ENCODE data around the gene CLNK. TPM values are rescaled to one million over a fixed set of nuclear protein-coding genes. Genes with fewer than 3 reads are reported as not detected.

CLNK gene
- total RNA-seq, 5 donors from 2014 or later (not counting 1 experiment from before 2014, with no cell fraction given), result 0.07 to 0.39 (median 0.20) TPM

DNA sequence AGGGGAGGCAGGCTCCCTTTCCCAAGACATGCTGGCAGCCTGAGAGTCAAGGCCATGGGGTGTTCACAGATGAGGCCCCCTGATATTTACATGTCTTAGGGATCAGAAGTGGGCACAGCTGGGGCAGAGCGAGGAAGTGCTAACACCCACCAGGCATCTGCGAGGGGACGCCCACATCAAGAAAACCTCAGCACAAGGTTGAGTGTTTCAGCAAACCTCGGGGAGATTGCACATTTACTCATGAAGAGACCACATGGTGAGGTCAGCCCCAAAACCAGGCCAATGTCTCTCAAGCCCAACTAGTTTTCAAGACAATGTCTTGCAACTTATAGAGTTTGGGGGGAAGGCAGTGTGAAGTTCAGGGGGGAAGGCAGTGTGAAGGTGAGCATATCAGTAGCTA lies 55.2 kb downstream of the CLNK start:
- Histone ChIP-seq H3K36me3 (ENCODE audit: control insufficient read depth in 2 of 2, extremely low read depth in 1 of 2, insufficient read depth in 1 of 2, low read length in 1 of 2) (no peaks in the 10 kb centered on the region), H3K4me3 (ENCODE audit: control insufficient read depth in 1 of 2, extremely low read depth in 1 of 2, low read length in 1 of 2) (no peak overlapping the region), H3K27ac (ENCODE audit: low read length) (no peak overlapping the region), H3K27me3 (replicated peaks in 1 of 2; ENCODE audit: control insufficient read depth in 2 of 2, extremely low read depth in 1 of 2, insufficient read depth in 2 of 2, low read length in 1 of 2) (no peaks in the 10 kb centered on the region), H3K9me3 (no peaks in the 10 kb centered on the region), H3K4me1 (ENCODE audit: control insufficient read depth in 1 of 2, extremely low read depth in 1 of 2, insufficient read depth in 2 of 2, low read length in 2 of 2) (peaks cover 0 to 3% of the 10 kb centered on the region in 2 experiments)
- POLR2A ChIA-PET, result no interaction called here
- no peaks in the 10 kb centered on the region for H3K9me3 Mint-ChIP-seq
- CTCF ChIA-PET, result no interaction called here
- no peaks in the 10 kb centered on the region for H3K36me3 Mint-ChIP-seq
- 15% methylated on average over 4 of the region's 4 CpGs for WGBS (ENCODE audit: insufficient coverage)
- peaks cover 3 to 13% (median 5%) of the 10 kb centered on the region in 3 donors for H3K4me1 Mint-ChIP-seq
- no peak overlapping the region for H3K4me3 Mint-ChIP-seq
- H3K27ac Mint-ChIP-seq, result no peak overlapping the region
- no peak for ATAC-seq (replicated peaks in 1 of 4)
- DNase-seq, result peak in 1 of 35 experiments; percentile 2
- no peaks in the 10 kb centered on the region for H3K27me3 Mint-ChIP-seq

DNA sequence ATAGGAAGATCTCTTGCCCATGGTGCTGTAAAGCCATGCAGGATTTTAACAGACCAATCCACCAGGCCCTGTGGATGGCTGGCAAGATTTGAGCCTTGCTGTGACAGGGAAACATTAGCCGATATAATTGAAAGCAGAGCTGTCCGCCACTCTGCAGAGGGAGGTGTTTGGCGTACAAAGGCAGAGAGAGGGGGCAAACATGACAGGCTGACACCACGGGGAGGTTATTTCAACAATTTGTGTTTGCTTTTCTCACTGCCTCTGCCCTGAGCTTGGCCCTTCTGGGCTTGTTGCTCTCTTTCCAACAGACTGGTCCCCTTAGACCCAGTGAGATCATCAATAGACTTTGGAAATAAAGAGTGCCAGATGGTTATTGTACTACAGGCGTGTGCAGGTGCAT lies 59.4 kb downstream of the CLNK start:
- H3K27ac Mint-ChIP-seq, result no peak overlapping the region
- no peak for ATAC-seq (replicated peaks in 1 of 4)
- Histone ChIP-seq H3K36me3 (ENCODE audit: control insufficient read depth in 2 of 2, extremely low read depth in 1 of 2, insufficient read depth in 1 of 2, low read length in 1 of 2) (no peaks in the 10 kb centered on the region), H3K27ac (ENCODE audit: low read length) (no peak overlapping the region), H3K4me1 (ENCODE audit: control insufficient read depth in 1 of 2, extremely low read depth in 1 of 2, insufficient read depth in 2 of 2, low read length in 2 of 2) (peaks cover 0 to 3% of the 10 kb centered on the region in 2 experiments), H3K9me3 (no peaks in the 10 kb centered on the region), H3K4me3 (ENCODE audit: control insufficient read depth in 1 of 2, extremely low read depth in 1 of 2, low read length in 1 of 2) (no peak overlapping the region), H3K27me3 (replicated peaks in 1 of 2; ENCODE audit: control insufficient read depth in 2 of 2, extremely low read depth in 1 of 2, insufficient read depth in 2 of 2, low read length in 1 of 2) (no peaks in the 10 kb centered on the region)
- H3K9me3 Mint-ChIP-seq, result no peaks in the 10 kb centered on the region
- no peak for DNase-seq
- H3K27me3 Mint-ChIP-seq, result no peaks in the 10 kb centered on the region
- CTCF ChIA-PET, result no interaction called here
- no peak overlapping the region for H3K4me3 Mint-ChIP-seq
- H3K36me3 Mint-ChIP-seq, result no peaks in the 10 kb centered on the region
- POLR2A ChIA-PET, result no interaction called here
- H3K4me1 Mint-ChIP-seq, result peaks cover 3 to 13% (median 5%) of the 10 kb centered on the region in 3 donors
- whole genome bisulfite sequencing (ENCODE audit: insufficient coverage), result 60% methylated on average over 5 of the region's 5 CpGs

DNA sequence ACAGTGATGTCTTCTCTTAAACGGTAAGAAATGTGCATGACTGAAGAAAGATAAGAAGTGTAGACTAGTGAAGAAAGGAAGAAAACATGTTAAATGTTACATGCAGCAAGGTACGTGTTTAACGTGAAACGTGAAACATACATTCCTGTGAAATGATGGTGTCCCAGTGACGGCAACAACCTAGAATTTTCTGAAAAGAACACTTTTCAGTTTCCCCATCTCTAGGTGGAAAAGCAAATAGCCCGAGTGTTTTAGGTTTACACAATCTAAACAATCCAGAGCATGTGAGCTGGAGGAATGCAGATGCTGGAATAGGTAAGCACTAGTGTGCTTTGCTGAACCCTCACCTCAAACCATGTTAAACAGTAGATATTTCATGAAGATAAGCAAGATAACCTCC lies 60.7 kb downstream of the CLNK start:
- Histone ChIP-seq H3K9me3 (no peaks in the 10 kb centered on the region), H3K27me3 (replicated peaks in 1 of 2; ENCODE audit: control insufficient read depth in 2 of 2, extremely low read depth in 1 of 2, insufficient read depth in 2 of 2, low read length in 1 of 2) (no peaks in the 10 kb centered on the region), H3K4me1 (ENCODE audit: control insufficient read depth in 1 of 2, extremely low read depth in 1 of 2, insufficient read depth in 2 of 2, low read length in 2 of 2) (no peaks in the 10 kb centered on the region), H3K36me3 (ENCODE audit: control insufficient read depth in 2 of 2, extremely low read depth in 1 of 2, insufficient read depth in 1 of 2, low read length in 1 of 2) (no peaks in the 10 kb centered on the region), H3K4me3 (ENCODE audit: control insufficient read depth in 1 of 2, extremely low read depth in 1 of 2, low read length in 1 of 2) (no peak overlapping the region), H3K27ac (ENCODE audit: low read length) (no peak overlapping the region)
- ChIA-PET CTCF (no interaction called here), POLR2A (no interaction called here)
- DNase-seq, result no peak
- H3K9me3 Mint-ChIP-seq, result no peaks in the 10 kb centered on the region
- ATAC-seq (replicated peaks in 1 of 4), result no peak
- H3K27me3 Mint-ChIP-seq, result no peaks in the 10 kb centered on the region
- H3K4me3 Mint-ChIP-seq, result no peak overlapping the region
- H3K27ac Mint-ChIP-seq, result no peak overlapping the region
- H3K36me3 Mint-ChIP-seq, result no peaks in the 10 kb centered on the region
- peaks cover 0 to 7% (median 3%) of the 10 kb centered on the region in 3 donors for H3K4me1 Mint-ChIP-seq
- 58% methylated on average over 2 of the region's 6 CpGs for WGBS (ENCODE audit: insufficient coverage)

DNA sequence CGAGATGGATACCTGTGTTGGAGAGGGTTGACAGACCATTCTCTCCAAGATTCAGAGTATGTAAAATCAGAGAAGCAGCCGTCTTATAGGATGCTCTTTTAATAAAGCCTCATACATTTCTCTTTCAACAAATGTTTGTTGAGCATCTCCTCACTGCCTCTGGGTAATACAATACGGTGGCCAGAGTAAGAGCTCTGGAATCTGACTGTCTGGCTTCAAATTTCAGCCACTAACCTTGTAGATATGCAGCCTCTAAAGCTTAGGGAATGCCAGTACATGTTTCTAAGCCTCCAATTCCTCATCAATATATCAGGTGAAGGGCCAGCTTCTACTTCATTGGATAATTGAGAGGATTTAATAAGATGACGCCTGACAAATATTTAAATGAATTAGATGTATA lies 61.3 kb downstream of the CLNK start:
- H3K4me3 ChIP-seq (ENCODE audit: control insufficient read depth in 1 of 2, extremely low read depth in 1 of 2, low read length in 1 of 2), result no peak overlapping the region
- Mint-ChIP-seq H3K4me1 (peaks cover 0 to 7% (median 3%) of the 10 kb centered on the region in 3 donors), H3K4me3 (no peak overlapping the region), H3K27me3 (no peaks in the 10 kb centered on the region), H3K27ac (no peak overlapping the region), H3K9me3 (no peaks in the 10 kb centered on the region), H3K36me3 (no peaks in the 10 kb centered on the region)
- no peaks in the 10 kb centered on the region for H3K4me1 ChIP-seq (ENCODE audit: control insufficient read depth in 1 of 2, extremely low read depth in 1 of 2, insufficient read depth in 2 of 2, low read length in 2 of 2)
- WGBS (ENCODE audit: insufficient coverage), result no CpG with 5 or more reads among the region's 4 CpGs
- ATAC-seq (replicated peaks in 1 of 4) (no peak), DNase-seq (no peak)
- no peaks in the 10 kb centered on the region for H3K27me3 ChIP-seq (replicated peaks in 1 of 2; ENCODE audit: control insufficient read depth in 2 of 2, extremely low read depth in 1 of 2, insufficient read depth in 2 of 2, low read length in 1 of 2)
- no peak overlapping the region for H3K27ac ChIP-seq (ENCODE audit: low read length)
- H3K36me3 ChIP-seq (ENCODE audit: control insufficient read depth in 2 of 2, extremely low read depth in 1 of 2, insufficient read depth in 1 of 2, low read length in 1 of 2), result no peaks in the 10 kb centered on the region
- no peaks in the 10 kb centered on the region for H3K9me3 ChIP-seq
- CTCF ChIA-PET, result no interaction called here
- POLR2A ChIA-PET, result no interaction called here

DNA sequence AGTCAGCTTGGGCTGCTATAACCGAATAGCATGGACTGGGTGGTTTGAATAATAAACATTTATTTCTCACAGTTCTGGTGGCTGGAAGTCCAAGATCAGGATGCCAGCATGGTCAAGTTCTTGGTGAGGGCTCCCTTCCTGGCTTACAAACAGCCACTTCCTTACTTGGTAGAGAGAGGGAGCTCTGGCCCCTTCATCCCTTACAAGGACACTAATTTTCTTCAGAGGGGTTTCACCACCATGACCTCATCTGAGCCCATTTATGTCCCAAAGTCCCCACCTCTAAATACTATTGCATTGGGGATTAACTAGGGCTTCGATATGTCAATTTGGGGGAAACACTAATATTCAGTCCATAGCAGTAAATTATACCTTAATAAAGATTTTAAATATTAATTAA lies 61.8 kb downstream of the CLNK start:
- no peak for ATAC-seq (replicated peaks in 1 of 4)
- H3K4me3 Mint-ChIP-seq, result no peak overlapping the region
- H3K9me3 ChIP-seq, result no peaks in the 10 kb centered on the region
- no peaks in the 10 kb centered on the region for H3K36me3 ChIP-seq (ENCODE audit: control insufficient read depth in 2 of 2, extremely low read depth in 1 of 2, insufficient read depth in 1 of 2, low read length in 1 of 2)
- no peaks in the 10 kb centered on the region for H3K27me3 ChIP-seq (replicated peaks in 1 of 2; ENCODE audit: control insufficient read depth in 2 of 2, extremely low read depth in 1 of 2, insufficient read depth in 2 of 2, low read length in 1 of 2)
- no peaks in the 10 kb centered on the region for H3K4me1 ChIP-seq (ENCODE audit: control insufficient read depth in 1 of 2, extremely low read depth in 1 of 2, insufficient read depth in 2 of 2, low read length in 2 of 2)
- H3K36me3 Mint-ChIP-seq, result no peaks in the 10 kb centered on the region
- no peak overlapping the region for H3K27ac Mint-ChIP-seq
- POLR2A ChIA-PET, result no interaction called here
- peak in 1 of 35 experiments; percentile 23 for DNase-seq
- no peak overlapping the region for H3K27ac ChIP-seq (ENCODE audit: low read length)
- no peaks in the 10 kb centered on the region for H3K27me3 Mint-ChIP-seq
- WGBS (ENCODE audit: insufficient coverage), result no CpG with 5 or more reads among the region's 2 CpGs
- no peak overlapping the region for H3K4me3 ChIP-seq (ENCODE audit: control insufficient read depth in 1 of 2, extremely low read depth in 1 of 2, low read length in 1 of 2)
- no peaks in the 10 kb centered on the region for H3K9me3 Mint-ChIP-seq
- peaks cover 0 to 7% (median 3%) of the 10 kb centered on the region in 3 donors for H3K4me1 Mint-ChIP-seq
- CTCF ChIA-PET, result no interaction called here

DNA sequence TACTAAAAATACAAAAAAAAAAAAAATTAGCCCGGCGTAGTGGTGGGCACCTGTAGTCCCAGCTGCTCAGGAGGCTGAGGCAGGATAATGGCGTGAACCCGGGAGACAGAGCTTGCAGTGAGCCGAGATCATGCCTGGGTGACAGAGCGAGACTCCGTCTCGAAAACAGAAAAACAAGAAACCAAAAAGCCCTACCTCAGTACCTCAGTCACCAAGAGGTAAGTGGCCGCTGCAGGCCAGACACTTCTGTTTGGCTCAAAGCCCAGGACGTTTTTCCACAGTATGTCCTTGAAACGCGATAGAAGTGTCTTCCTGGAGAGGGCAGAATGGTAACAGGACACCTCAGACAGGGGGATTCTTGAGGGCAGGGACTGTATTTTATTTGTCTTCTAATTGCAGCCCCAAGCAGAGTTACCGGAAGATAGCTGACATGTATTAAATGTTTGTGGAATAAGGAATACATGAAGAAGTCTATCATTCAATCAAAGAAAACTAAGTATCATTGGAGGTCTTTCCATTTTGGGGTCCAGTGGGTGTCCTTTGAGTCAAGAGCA lies 63.6 kb downstream of the CLNK start:
- CTCF ChIA-PET, result interaction anchor here in 1 of 2 donors (0.7 kb wide), 1 partner anchor 11 kb away, joined by 3 read pairs; no protein-coding TSS in a partner anchor

DNA sequence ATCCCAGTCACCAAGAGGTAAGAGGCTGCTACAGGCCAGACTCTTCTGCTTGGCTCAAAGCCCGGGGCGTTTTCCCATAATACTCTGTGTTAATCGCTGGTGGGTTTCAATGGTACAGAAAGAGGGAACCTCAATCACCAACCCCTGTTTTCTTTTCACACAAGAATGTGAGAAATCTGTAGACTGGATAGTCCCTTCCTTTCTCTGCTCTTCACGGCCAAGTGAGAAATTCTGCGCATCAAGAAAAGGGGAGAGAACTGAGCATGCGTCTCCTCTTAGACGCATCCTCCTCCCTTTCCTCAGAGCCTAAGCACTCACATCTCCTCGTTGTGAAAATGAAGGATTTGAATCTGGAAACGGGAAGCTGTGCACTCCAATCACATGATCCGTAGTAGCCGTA lies 64.7 kb downstream of the CLNK start:
- Mint-ChIP-seq H3K36me3 (no peaks in the 10 kb centered on the region), H3K9me3 (no peaks in the 10 kb centered on the region), H3K4me1 (no peaks in the 10 kb centered on the region), H3K27ac (no peak overlapping the region), H3K27me3 (peaks cover 3% of the 10 kb centered on the region in 2 donors), H3K4me3 (no peak overlapping the region)
- no peaks in the 10 kb centered on the region for H3K27me3 ChIP-seq (replicated peaks in 1 of 2; ENCODE audit: control insufficient read depth in 2 of 2, extremely low read depth in 1 of 2, insufficient read depth in 2 of 2, low read length in 1 of 2)
- 97% methylated on average over 4 of the region's 11 CpGs for WGBS (ENCODE audit: insufficient coverage)
- H3K27ac ChIP-seq (ENCODE audit: low read length), result no peak overlapping the region
- POLR2A ChIA-PET, result interaction anchor here in 1 of 2 donors (0.5 kb wide), 1 partner anchor 15 kb away, joined by 3 read pairs; no protein-coding TSS in a partner anchor
- DNase-seq (no peak), ATAC-seq (replicated peaks in 1 of 4) (no peak)
- no peak overlapping the region for H3K4me3 ChIP-seq (ENCODE audit: control insufficient read depth in 1 of 2, extremely low read depth in 1 of 2, low read length in 1 of 2)
- no peaks in the 10 kb centered on the region for H3K4me1 ChIP-seq (ENCODE audit: control insufficient read depth in 1 of 2, extremely low read depth in 1 of 2, insufficient read depth in 2 of 2, low read length in 2 of 2)
- CTCF ChIA-PET, result no interaction called here
- H3K9me3 ChIP-seq, result no peaks in the 10 kb centered on the region
- H3K36me3 ChIP-seq (ENCODE audit: control insufficient read depth in 2 of 2, extremely low read depth in 1 of 2, insufficient read depth in 1 of 2, low read length in 1 of 2), result no peaks in the 10 kb centered on the region

More for the DNA sequence above, 63.6 kb downstream of the CLNK start:
- no peaks in the 10 kb centered on the region for H3K36me3 ChIP-seq (ENCODE audit: control insufficient read depth in 2 of 2, extremely low read depth in 1 of 2, insufficient read depth in 1 of 2, low read length in 1 of 2)
- no peaks in the 10 kb centered on the region for H3K9me3 Mint-ChIP-seq
- POLR2A ChIA-PET, result no interaction called here
- H3K27ac Mint-ChIP-seq, result no peak overlapping the region
- no peaks in the 10 kb centered on the region for H3K27me3 ChIP-seq (replicated peaks in 1 of 2; ENCODE audit: control insufficient read depth in 2 of 2, extremely low read depth in 1 of 2, insufficient read depth in 2 of 2, low read length in 1 of 2)
- no peak for ATAC-seq (replicated peaks in 1 of 4)
- H3K9me3 ChIP-seq, result no peaks in the 10 kb centered on the region
- no peaks in the 10 kb centered on the region for H3K36me3 Mint-ChIP-seq
- H3K4me3 ChIP-seq (ENCODE audit: control insufficient read depth in 1 of 2, extremely low read depth in 1 of 2, low read length in 1 of 2), result no peak overlapping the region
- H3K27me3 Mint-ChIP-seq, result no peaks in the 10 kb centered on the region
- no peak for DNase-seq
- no peaks in the 10 kb centered on the region for H3K4me1 ChIP-seq (ENCODE audit: control insufficient read depth in 1 of 2, extremely low read depth in 1 of 2, insufficient read depth in 2 of 2, low read length in 2 of 2)
- WGBS (ENCODE audit: insufficient coverage), result 71% methylated on average over 3 of the region's 13 CpGs
- no peak overlapping the region for H3K4me3 Mint-ChIP-seq
- peaks cover 0 to 7% (median 3%) of the 10 kb centered on the region in 3 donors for H3K4me1 Mint-ChIP-seq
- no peak overlapping the region for H3K27ac ChIP-seq (ENCODE audit: low read length)
